Tibial nerve (tissue), 4 donors: ENCODE measurements around the gene TGIF1.

ENCODE experiments used
- EP300 ChIP-seq, 2 donors: sonication (generic); formaldehyde crosslinking; IDR thresholded peaks; one replicate each; pipeline ENCODE4 v1.6.1; 2017; ENCODE audit warnings: antibody characterized with exemption in 2 of 2, mild to moderate bottlenecking in 1 of 2
- POLR2A ChIP-seq, 2 donors: fragments of 450-650 bp; IDR thresholded peaks; one replicate each; pipeline ENCODE4 v1.6.1; 2017; ENCODE audit warnings: antibody characterized with exemption in 2 of 2, mild to moderate bottlenecking in 2 of 2, moderate library complexity in 2 of 2
- TF ChIP-seq, protein P1 (sequence below), 5 experiments: fragments of 200-600 bp in 3 of 5; fragments of 450-650 bp in 2 of 5; sonication (generic) in 3 of 5; IDR thresholded peaks; one replicate each; pipeline ENCODE4 v1.5.1; 2016 to 2019; ENCODE audit warnings: antibody characterized with exemption in 5 of 5, mild to moderate bottlenecking in 3 of 5, moderate library complexity in 2 of 5

DNA sequence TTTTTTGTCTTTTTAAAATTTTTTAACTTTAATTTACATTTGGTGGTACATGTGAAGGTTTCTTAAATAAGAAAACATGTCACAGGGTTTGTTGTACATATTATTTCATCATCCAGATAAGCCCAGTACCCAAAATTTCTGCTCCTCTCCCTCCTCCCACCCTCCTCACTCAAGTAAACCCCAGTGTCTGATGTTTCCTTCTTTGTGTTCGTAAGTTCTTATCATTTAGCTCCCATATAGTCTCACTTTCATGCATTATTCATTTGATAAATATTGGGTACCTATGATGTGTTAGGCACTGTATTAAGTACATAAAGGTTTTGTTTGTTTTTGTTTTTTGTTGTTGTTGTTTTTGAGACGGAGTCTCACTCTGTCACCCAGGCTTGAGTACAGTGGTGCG, 5.7 kb upstream of the TGIF1 start:
- TF ChIP-seq, protein P1, sequence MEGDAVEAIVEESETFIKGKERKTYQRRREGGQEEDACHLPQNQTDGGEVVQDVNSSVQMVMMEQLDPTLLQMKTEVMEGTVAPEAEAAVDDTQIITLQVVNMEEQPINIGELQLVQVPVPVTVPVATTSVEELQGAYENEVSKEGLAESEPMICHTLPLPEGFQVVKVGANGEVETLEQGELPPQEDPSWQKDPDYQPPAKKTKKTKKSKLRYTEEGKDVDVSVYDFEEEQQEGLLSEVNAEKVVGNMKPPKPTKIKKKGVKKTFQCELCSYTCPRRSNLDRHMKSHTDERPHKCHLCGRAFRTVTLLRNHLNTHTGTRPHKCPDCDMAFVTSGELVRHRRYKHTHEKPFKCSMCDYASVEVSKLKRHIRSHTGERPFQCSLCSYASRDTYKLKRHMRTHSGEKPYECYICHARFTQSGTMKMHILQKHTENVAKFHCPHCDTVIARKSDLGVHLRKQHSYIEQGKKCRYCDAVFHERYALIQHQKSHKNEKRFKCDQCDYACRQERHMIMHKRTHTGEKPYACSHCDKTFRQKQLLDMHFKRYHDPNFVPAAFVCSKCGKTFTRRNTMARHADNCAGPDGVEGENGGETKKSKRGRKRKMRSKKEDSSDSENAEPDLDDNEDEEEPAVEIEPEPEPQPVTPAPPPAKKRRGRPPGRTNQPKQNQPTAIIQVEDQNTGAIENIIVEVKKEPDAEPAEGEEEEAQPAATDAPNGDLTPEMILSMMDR (IDR thresholded peaks at IDR 0.05): no peak
- no peak for TF ChIP-seq POLR2A (IDR thresholded peaks at IDR 0.05)
- TF ChIP-seq EP300 (IDR thresholded peaks at IDR 0.05): no peak
